HG03442 (cell line): ENCODE measurements around the gene RFPL1.
"Not testable (repeated sequence)": the region's sequence is repeated elsewhere in the genome, so short reads cannot be mapped to it uniquely, and the experiment has no call there.

ENCODE experiments used
- ATAC-seq: cut with Tn5 transposase; IDR thresholded peaks from one replicate; pipeline ENCODE4 v1.9.1; 2021; ENCODE audit warnings: mild to moderate bottlenecking, moderate library complexity; ENCODE audit not compliant: unreplicated experiment

The RFPL1 gene

GRCh38 chr22:29438283-29438682, at the start of gene RFPL1:
RFPL1 (plus strand) TSS chr22:29438583.
- not testable (repeated sequence) for ATAC-seq

GRCh38 chr22:29388759-29389090, 49.7 kb upstream of the RFPL1 start:
- peak; percentile 7 for ATAC-seq

- no peak for ATAC-seq
Observed at GRCh38 chr22:29390270-29390669, 48.1 kb upstream of the RFPL1 start.

GRCh38 chr22:29391546-29391945, 46.8 kb upstream of the RFPL1 start:
- ATAC-seq: no peak

GRCh38 chr22:29393019-29393608, 45.3 kb upstream of the RFPL1 start:
- ATAC-seq: no peak

- ATAC-seq: no peak
Observed at GRCh38 chr22:29394931-29395581, 43.3 kb upstream of the RFPL1 start.

- no peak for ATAC-seq
Observed at GRCh38 chr22:29396126-29396525, 42.3 kb upstream of the RFPL1 start.

- ATAC-seq: no peak
Observed at GRCh38 chr22:29397791-29398190, 40.6 kb upstream of the RFPL1 start.

GRCh38 chr22:29400576-29400975, 37.8 kb upstream of the RFPL1 start:
- no peak for ATAC-seq

- not testable (repeated sequence) for ATAC-seq
Observed at GRCh38 chr22:29401538-29401937, 36.8 kb upstream of the RFPL1 start.

GRCh38 chr22:29408940-29409339, 29.4 kb upstream of the RFPL1 start:
- ATAC-seq: no peak

GRCh38 chr22:29411569-29412211, 26.7 kb upstream of the RFPL1 start:
- ATAC-seq: not testable (repeated sequence)

- ATAC-seq: not testable (repeated sequence)
Observed at GRCh38 chr22:29412772-29413171, 25.6 kb upstream of the RFPL1 start.

- ATAC-seq: not testable (repeated sequence)
Observed at GRCh38 chr22:29414951-29415591, 23.3 kb upstream of the RFPL1 start.

GRCh38 chr22:29418704-29419103, 19.7 kb upstream of the RFPL1 start:
- ATAC-seq: not testable (repeated sequence)

GRCh38 chr22:29426476-29426875, 11.9 kb upstream of the RFPL1 start:
- ATAC-seq: no peak

- ATAC-seq: no peak
Observed at GRCh38 chr22:29427176-29427760, 11.1 kb upstream of the RFPL1 start.

- no peak for ATAC-seq
Observed at GRCh38 chr22:29431986-29432385, 6.4 kb upstream of the RFPL1 start.

- ATAC-seq: no peak
Observed at GRCh38 chr22:29433856-29434255, 4.5 kb upstream of the RFPL1 start.

GRCh38 chr22:29434288-29434687, 4.1 kb upstream of the RFPL1 start:
- ATAC-seq: no peak
